Coronary artery (tissue), 2 donors: ENCODE measurements around the gene PPIL4.

Source experiments
- DNase-seq: peaks from one replicate; pipeline ENCODE4 v3.0.0-alpha.2; 2017; ENCODE audit warnings: low spot score
- H3K27ac ChIP-seq, 2 donors: fragments of 200-600 bp; sonication (generic); one replicate each; pipeline ENCODE4 v1.5.1; 2016 to 2019
- H3K4me3 ChIP-seq: fragments of 200-600 bp; sonication (generic); 2 replicates; pipeline ENCODE4 v1.5.1; 2016; ENCODE audit warnings: mild to moderate bottlenecking, moderate library complexity
- CTCF ChIP-seq: fragments of 200-600 bp; sonication (generic); IDR thresholded peaks from one replicate; pipeline ENCODE4 v1.5.1; 2019; ENCODE audit warnings: antibody characterized with exemption

The PPIL4 gene

GRCh38 chr6:149483849-149484655 lies 61.8 kb downstream of the PPIL4 start:
- TF ChIP-seq CTCF, result no peak
- Histone ChIP-seq H3K4me3 (peak overlapping the region; percentile 25), H3K27ac (peak overlapping the region in 1 of 2 donors; percentile 68)
- no peak for DNase-seq

- TF ChIP-seq CTCF, result no peak
- peak overlapping the region in 1 of 2 donors; percentile 68 for H3K27ac ChIP-seq
- H3K4me3 ChIP-seq, result no peak overlapping the region
- no peak for DNase-seq
These were observed 62.5 kb downstream of the PPIL4 start for GRCh38 chr6:149483334-149483725.

GRCh38 chr6:149482545-149483333 lies 63.1 kb downstream of the PPIL4 start:
- H3K4me3 ChIP-seq, result peak overlapping the region; percentile 58
- TF ChIP-seq CTCF, result no peak
- H3K27ac ChIP-seq, result peak overlapping the region; percentile 35 to 81
- no peak for DNase-seq

- peak overlapping the region in 1 of 2 donors; percentile 63 for H3K27ac ChIP-seq
- DNase-seq, result no peak
- no peak for TF ChIP-seq CTCF
- H3K4me3 ChIP-seq, result no peak overlapping the region
These were observed 65.2 kb downstream of the PPIL4 start for GRCh38 chr6:149480502-149481280.

- TF ChIP-seq CTCF, result no peak
- Histone ChIP-seq H3K4me3 (no peak overlapping the region), H3K27ac (no peak overlapping the region)
- no peak for DNase-seq
These were observed 67.1 kb downstream of the PPIL4 start for GRCh38 chr6:149478631-149479314.

GRCh38 chr6:149477544-149477943 lies 68.3 kb downstream of the PPIL4 start:
- TF ChIP-seq CTCF, result no peak

More at GRCh38 chr6:149477544-149477943, 68.3 kb downstream of the PPIL4 start:
- no peak overlapping the region for H3K4me3 ChIP-seq
- no peak for DNase-seq
- no peak overlapping the region for H3K27ac ChIP-seq
